Skin of body (tissue), 2 donors: Measurements from ENCODE around the gene RELCH. TPM values are rescaled to one million over a fixed set of nuclear protein-coding genes. Genes with fewer than 3 reads are reported as not detected.

ENCODE experiments used
- DNase-seq: peaks from one replicate; lab custom pipeline; 2025; lab: John Stamatoyannopoulos, UW
- total RNA-seq: library from RNA; depleted of rRNA; stranded (reverse); fragments of >200 nt; gene quantifications from one replicate; pipeline ENCODE4 v1.2.3, GENCODE V29; 2014

Gene RELCH
- total RNA-seq, 1 donor from 2014 or later, result 39.7 TPM

- no peak for DNase-seq
Measured at GRCh38 chr18:62323483-62324180, 136.6 kb downstream of the RELCH start.

- no peak for DNase-seq
Measured at GRCh38 chr18:62324181-62324828, 137.2 kb downstream of the RELCH start.

GRCh38 chr18:62324917-62325805 lies 138.1 kb downstream of the RELCH start, which contains the start of gene TNFRSF11A:
TSS of gene TNFRSF11A (plus strand) at chr18:62325310. CDS start at chr18:62325353, 43 bp downstream.
- no peak for DNase-seq

GRCh38 chr18:62325806-62326645 lies 139.0 kb downstream of the RELCH start:
- no peak for DNase-seq

- no peak for DNase-seq
Measured at GRCh38 chr18:62326646-62327348, 139.7 kb downstream of the RELCH start.

GRCh38 chr18:62327977-62328376 lies 140.9 kb downstream of the RELCH start:
- no peak for DNase-seq

GRCh38 chr18:62328586-62329525 lies 141.8 kb downstream of the RELCH start:
- no peak for DNase-seq

GRCh38 chr18:62329691-62330454 lies 142.8 kb downstream of the RELCH start:
- no peak for DNase-seq

- DNase-seq, result no peak
Measured at GRCh38 chr18:62330650-62331049, 143.6 kb downstream of the RELCH start.

GRCh38 chr18:62331581-62332356 lies 144.7 kb downstream of the RELCH start:
- no peak for DNase-seq

- DNase-seq, result no peak
Measured at GRCh38 chr18:62332431-62332830, 145.4 kb downstream of the RELCH start.

- DNase-seq, result no peak
Measured at GRCh38 chr18:62332964-62333695, 146.1 kb downstream of the RELCH start.

- no peak for DNase-seq
Measured at GRCh38 chr18:62334120-62334519, 147.1 kb downstream of the RELCH start.

GRCh38 chr18:62335494-62335893 lies 148.4 kb downstream of the RELCH start:
- DNase-seq, result no peak

- DNase-seq, result no peak
Measured at GRCh38 chr18:62336618-62337017, 149.6 kb downstream of the RELCH start.

- no peak for DNase-seq
Measured at GRCh38 chr18:62337336-62337735, 150.3 kb downstream of the RELCH start.
